ENCODE measurements around the gene FARP1.

FARP1 gene

GRCh38 chr13:98288211-98288610 is 145.3 kb downstream of the FARP1 start:
- Histone ChIP-seq H3K9me2 (replicated peaks; ENCODE audit: insufficient read depth, low read length) (no peaks in the 10 kb centered on the region), H3K27me3 (ENCODE audit: low read length) (no peaks in the 10 kb centered on the region), H3K36me3 (ENCODE audit: low read length) (no peaks in the 10 kb centered on the region), H3K9ac (ENCODE audit: low read length) (no peak overlapping the region), H3K4me2 (ENCODE audit: low read depth, low read length, poor library complexity, severe bottlenecking) (no peak overlapping the region), H3K27ac (ENCODE audit: low read depth, low read length) (no peak overlapping the region), H3K79me2 (ENCODE audit: insufficient read depth, low read length) (no peaks in the 10 kb centered on the region), H3F3A (ENCODE audit: insufficient read depth) (no peaks in the 10 kb centered on the region), H3K4me3 (ENCODE audit: insufficient read depth, low read length, poor library complexity, severe bottlenecking) (no peak overlapping the region), H4K20me1 (ENCODE audit: low read depth, low read length) (no peaks in the 10 kb centered on the region), H2AFZ (ENCODE audit: low read depth, low read length, severe bottlenecking) (no peak overlapping the region), H3K9me3 (ENCODE audit: insufficient read depth, low read length) (no peaks in the 10 kb centered on the region)
- no peak for TF ChIP-seq CTCF (IDR thresholded peaks at IDR 0.05; ENCODE audit: insufficient read depth, low read length, poor library complexity, severe bottlenecking)
- no peak for TF ChIP-seq EZH2phosphoT487 (conservative IDR thresholded peaks at IDR 0.05; ENCODE audit: low read length)

GRCh38 chr13:98289339-98289945 is 146.5 kb downstream of the FARP1 start:
- no peak overlapping the region for H3K27ac ChIP-seq (ENCODE audit: low read depth, low read length)
- H3K36me3 ChIP-seq (ENCODE audit: low read length) = no peaks in the 10 kb centered on the region
- no peak overlapping the region for H3K9ac ChIP-seq (ENCODE audit: low read length)
- no peaks in the 10 kb centered on the region for H3K79me2 ChIP-seq (ENCODE audit: insufficient read depth, low read length)
- no peaks in the 10 kb centered on the region for H3K9me2 ChIP-seq (replicated peaks; ENCODE audit: insufficient read depth, low read length)
- no peaks in the 10 kb centered on the region for H4K20me1 ChIP-seq (ENCODE audit: low read depth, low read length)
- TF ChIP-seq CTCF (IDR thresholded peaks at IDR 0.05; ENCODE audit: insufficient read depth, low read length, poor library complexity, severe bottlenecking) (no peak), EZH2phosphoT487 (conservative IDR thresholded peaks at IDR 0.05; ENCODE audit: low read length) (no peak)
- H2AFZ ChIP-seq (ENCODE audit: low read depth, low read length, severe bottlenecking) = no peak overlapping the region
- no peak overlapping the region for H3K4me3 ChIP-seq (ENCODE audit: insufficient read depth, low read length, poor library complexity, severe bottlenecking)
- H3K9me3 ChIP-seq (ENCODE audit: insufficient read depth, low read length) = no peaks in the 10 kb centered on the region
- no peak overlapping the region for H3K4me2 ChIP-seq (ENCODE audit: low read depth, low read length, poor library complexity, severe bottlenecking)
- no peaks in the 10 kb centered on the region for H3F3A ChIP-seq (ENCODE audit: insufficient read depth)
- H3K27me3 ChIP-seq (ENCODE audit: low read length) = no peaks in the 10 kb centered on the region

GRCh38 chr13:98290261-98290660 is 147.4 kb downstream of the FARP1 start:
- no peaks in the 10 kb centered on the region for H3K9me2 ChIP-seq (replicated peaks; ENCODE audit: insufficient read depth, low read length)
- H3K4me3 ChIP-seq (ENCODE audit: insufficient read depth, low read length, poor library complexity, severe bottlenecking) = no peak overlapping the region
- no peaks in the 10 kb centered on the region for H4K20me1 ChIP-seq (ENCODE audit: low read depth, low read length)
- H3F3A ChIP-seq (ENCODE audit: insufficient read depth) = no peaks in the 10 kb centered on the region
- no peaks in the 10 kb centered on the region for H3K27me3 ChIP-seq (ENCODE audit: low read length)
- H3K9ac ChIP-seq (ENCODE audit: low read length) = no peak overlapping the region
- TF ChIP-seq CTCF (IDR thresholded peaks at IDR 0.05; ENCODE audit: insufficient read depth, low read length, poor library complexity, severe bottlenecking) (no peak), EZH2phosphoT487 (conservative IDR thresholded peaks at IDR 0.05; ENCODE audit: low read length) (no peak)
- H3K36me3 ChIP-seq (ENCODE audit: low read length) = no peaks in the 10 kb centered on the region
- no peaks in the 10 kb centered on the region for H3K79me2 ChIP-seq (ENCODE audit: insufficient read depth, low read length)
- no peak overlapping the region for H3K27ac ChIP-seq (ENCODE audit: low read depth, low read length)
- no peaks in the 10 kb centered on the region for H3K9me3 ChIP-seq (ENCODE audit: insufficient read depth, low read length)
- no peak overlapping the region for H2AFZ ChIP-seq (ENCODE audit: low read depth, low read length, severe bottlenecking)
- no peak overlapping the region for H3K4me2 ChIP-seq (ENCODE audit: low read depth, low read length, poor library complexity, severe bottlenecking)

Data from SU-DHL-6 (cell line).